HUES48 (cell line): ENCODE measurements around the gene ALOX5.

Experiments
- H3K27ac ChIP-seq: one replicate; pipeline ENCODE4 v1.7.0; 2013; ENCODE audit warnings: low read depth, low read length, inconsistent platforms
- H3K27me3 ChIP-seq: 2 replicates; pipeline ENCODE4 v1.6.1; 2013; ENCODE audit warnings: mild to moderate bottlenecking, low read length; ENCODE audit not compliant: control insufficient read depth, insufficient read depth
- H3K36me3 ChIP-seq: 2 replicates; pipeline ENCODE4 v1.6.1; 2013; ENCODE audit warnings: low read length; ENCODE audit not compliant: control insufficient read depth, insufficient read depth
- H3K4me1 ChIP-seq: 2 replicates; pipeline ENCODE4 v1.6.1; 2013; ENCODE audit warnings: mild to moderate bottlenecking, low read length; ENCODE audit not compliant: control insufficient read depth, insufficient read depth
- H3K4me3 ChIP-seq: 2 replicates; pipeline ENCODE4 v1.5.1; 2013; ENCODE audit warnings: mild to moderate bottlenecking, low read depth, low read length
- H3K9ac ChIP-seq: 2 replicates; pipeline ENCODE4 v1.6.1; 2013; ENCODE audit warnings: mild to moderate bottlenecking, low read depth, low read length, moderate library complexity
- H3K9me3 ChIP-seq: 2 replicates; pipeline ENCODE4 v1.6.1; 2013; ENCODE audit warnings: low read length; ENCODE audit not compliant: control insufficient read depth, insufficient read depth

ALOX5 gene

GRCh38 chr10:45425621-45426563, 51.9 kb downstream of the ALOX5 start:
- Histone ChIP-seq H3K27me3 (no peaks in the 10 kb centered on the region), H3K4me1 (peaks cover 3% of the 10 kb centered on the region; the same call in 1 of the 2 replicates), H3K9me3 (no peaks in the 10 kb centered on the region), H3K36me3 (no peaks in the 10 kb centered on the region), H3K4me3 (no peak overlapping the region), H3K27ac (no peak overlapping the region), H3K9ac (no peak overlapping the region)

- peaks cover 3% of the 10 kb centered on the region; the same call in 1 of the 2 replicates for H3K4me1 ChIP-seq
- H3K36me3 ChIP-seq = no peaks in the 10 kb centered on the region
- H3K9ac ChIP-seq = no peak overlapping the region
- H3K27me3 ChIP-seq = no peaks in the 10 kb centered on the region
- no peak overlapping the region for H3K27ac ChIP-seq
- H3K4me3 ChIP-seq = no peak overlapping the region
- no peaks in the 10 kb centered on the region for H3K9me3 ChIP-seq
Measured at GRCh38 chr10:45427262-45427969, 53.4 kb downstream of the ALOX5 start.

- Histone ChIP-seq H3K9ac (no peak overlapping the region), H3K4me3 (no peak overlapping the region), H3K27me3 (no peaks in the 10 kb centered on the region), H3K9me3 (no peaks in the 10 kb centered on the region), H3K27ac (no peak overlapping the region), H3K36me3 (no peaks in the 10 kb centered on the region), H3K4me1 (peaks cover 9% of the 10 kb centered on the region; the same call in 1 of the 2 replicates)
Measured at GRCh38 chr10:45427970-45428366, 54.0 kb downstream of the ALOX5 start.

GRCh38 chr10:45428611-45429510, 54.8 kb downstream of the ALOX5 start:
- H3K9ac ChIP-seq = no peak overlapping the region
- H3K27me3 ChIP-seq = no peaks in the 10 kb centered on the region
- no peaks in the 10 kb centered on the region for H3K36me3 ChIP-seq

GRCh38 chr10:45429790-45430189, 55.8 kb downstream of the ALOX5 start:
- H3K9ac ChIP-seq = no peak overlapping the region
- H3K27ac ChIP-seq = no peak overlapping the region

More at GRCh38 chr10:45428611-45429510, 54.8 kb downstream of the ALOX5 start:
- Histone ChIP-seq H3K4me1 (peaks cover 17% of the 10 kb centered on the region; the same call in 1 of the 2 replicates), H3K27ac (no peak overlapping the region), H3K9me3 (no peaks in the 10 kb centered on the region), H3K4me3 (no peak overlapping the region)

GRCh38 chr10:45432113-45432512, 58.1 kb downstream of the ALOX5 start:
- no peaks in the 10 kb centered on the region for H3K36me3 ChIP-seq
- no peak overlapping the region for H3K27ac ChIP-seq
- no peak overlapping the region for H3K4me3 ChIP-seq
- H3K27me3 ChIP-seq = no peaks in the 10 kb centered on the region
- peaks cover 20% of the 10 kb centered on the region; the same call in 1 of the 2 replicates for H3K4me1 ChIP-seq
- H3K9ac ChIP-seq = no peak overlapping the region
- H3K9me3 ChIP-seq = no peaks in the 10 kb centered on the region

More at GRCh38 chr10:45429790-45430189, 55.8 kb downstream of the ALOX5 start:
- H3K9me3 ChIP-seq = no peaks in the 10 kb centered on the region
- H3K27me3 ChIP-seq = no peaks in the 10 kb centered on the region
- H3K4me3 ChIP-seq = no peak overlapping the region
- H3K4me1 ChIP-seq = peaks cover 20% of the 10 kb centered on the region; the same call in 1 of the 2 replicates
- H3K36me3 ChIP-seq = no peaks in the 10 kb centered on the region

GRCh38 chr10:45432700-45433472, 58.9 kb downstream of the ALOX5 start:
- Histone ChIP-seq H3K4me1 (peaks cover 20% of the 10 kb centered on the region; the same call in 1 of the 2 replicates), H3K4me3 (no peak overlapping the region), H3K27ac (no peak overlapping the region), H3K9ac (no peak overlapping the region), H3K36me3 (no peaks in the 10 kb centered on the region), H3K9me3 (no peaks in the 10 kb centered on the region), H3K27me3 (no peaks in the 10 kb centered on the region)

- Histone ChIP-seq H3K27me3 (no peaks in the 10 kb centered on the region), H3K36me3 (no peaks in the 10 kb centered on the region), H3K9me3 (no peaks in the 10 kb centered on the region), H3K27ac (no peak overlapping the region), H3K9ac (no peak overlapping the region), H3K4me1 (0 out of 2 replicates have a peak, but pooled peaks cover 16% of the 10 kb centered on the region), H3K4me3 (no peak overlapping the region)
Measured at GRCh38 chr10:45433716-45434469, 59.9 kb downstream of the ALOX5 start.

- no peaks in the 10 kb centered on the region for H3K9me3 ChIP-seq
- H3K4me3 ChIP-seq = no peak overlapping the region
- H3K36me3 ChIP-seq = no peaks in the 10 kb centered on the region
- 0 out of 2 replicates have a peak, but pooled peaks cover 13% of the 10 kb centered on the region for H3K4me1 ChIP-seq
- no peak overlapping the region for H3K9ac ChIP-seq
- no peaks in the 10 kb centered on the region for H3K27me3 ChIP-seq
- H3K27ac ChIP-seq = no peak overlapping the region
Measured at GRCh38 chr10:45437587-45438465, 63.8 kb downstream of the ALOX5 start.
